Upper lobe of left lung (tissue), 6 donors: Measurements from ENCODE around the gene FBXO3. TPM values are rescaled to one million over a fixed set of nuclear protein-coding genes. Genes with fewer than 3 reads are reported as not detected.
A peak's percentile ranks its signal among the peaks of the same experiment; 100 is the strongest.

Experiments
- ATAC-seq, 2 donors: fragments of 200-7000 bp; cut with Tn5 transposase; one replicate each; pipeline ENCODE4 v1.9.1; 2022; ENCODE audit warnings: mild to moderate bottlenecking in 2 of 2, moderate library complexity in 2 of 2; ENCODE audit not compliant: low FRiP score in 2 of 2
- DNase-seq, 2 donors: peaks; one replicate each; pipeline ENCODE4 v3.0.0-alpha.2; 2019 to 2020
- H3K27ac ChIP-seq, 4 donors: fragments of 200-600 bp; sonication (generic); one replicate each; pipeline ENCODE4 v1.5.1; 2016 to 2019
- H3K27me3 ChIP-seq, 4 donors: fragments of 200-600 bp; sonication (generic); one replicate each; pipeline ENCODE4 v1.5.1; 2017 to 2019
- H3K36me3 ChIP-seq, 4 donors: fragments of 200-600 bp; sonication (generic); one replicate each; pipeline ENCODE4 v1.5.1; 2016 to 2019
- H3K4me1 ChIP-seq, 4 donors: fragments of 200-600 bp; sonication (generic); one replicate each; pipeline ENCODE4 v1.5.1; 2018 to 2019
- H3K4me3 ChIP-seq, 4 donors: fragments of 200-600 bp; sonication (generic); one replicate each; pipeline ENCODE4 v1.5.1; 2017 to 2019; ENCODE audit warnings: mild to moderate bottlenecking in 2 of 4, moderate library complexity in 1 of 4
- H3K9me3 ChIP-seq, 4 donors: fragments of 200-600 bp; sonication (generic); one replicate each; pipeline ENCODE4 v1.5.1; 2018 to 2019
- CTCF ChIP-seq, 6 experiments: fragments of 450-650 bp in 4 of 6; fragments of 200-600 bp in 2 of 6; sonication (generic) in 2 of 6; IDR thresholded peaks; one replicate each; pipeline ENCODE4 v1.5.1; 2016 to 2019; ENCODE audit warnings: antibody characterized with exemption in 6 of 6
- EP300 ChIP-seq, 4 donors: sonication (generic); formaldehyde crosslinking; IDR thresholded peaks; one replicate each; pipeline ENCODE4 v1.5.1; 2017; ENCODE audit warnings: antibody characterized with exemption in 4 of 4, control low read depth in 2 of 4
- POLR2A ChIP-seq, 4 donors: fragments of 450-650 bp; IDR thresholded peaks; one replicate each; pipeline ENCODE4 v1.5.1; 2016 to 2017; ENCODE audit warnings: antibody characterized with exemption in 4 of 4, mild to moderate bottlenecking in 2 of 4
- POLR2AphosphoS5 ChIP-seq, 2 donors: sonication (generic); formaldehyde crosslinking; IDR thresholded peaks; one replicate each; pipeline ENCODE4 v1.5.1; 2017; ENCODE audit warnings: antibody characterized with exemption in 2 of 2
- WGBS, 2 donors: methylation state at CpG; one replicate each; pipeline ENCODE4 v1.1.5; 2017 to 2018; 5-methylcytosine and 5-hydroxymethylcytosine counted together
- total RNA-seq, 6 donors: library from RNA; depleted of rRNA in 4 of 6; stranded (reverse); fragments of >200 nt in 4 of 6; gene quantifications; one replicate each; pipeline versions ENCODE4 v1.1.0 to v1.2.1, GENCODE V29; 2016 to 2021
- donor health status: DM: no; HTN: no; CAD: no; lungs with moderate emphysema.
- donor health status: DM: no; HTN: yes; CAD: no; lungs with severe emphysema.

The FBXO3 gene
- total RNA-seq, 6 donors from 2014 or later = 9.9 to 50.8 (median 26.9) TPM

- Histone ChIP-seq H3K36me3 (peaks cover 20 to 76% (median 58%) of the 10 kb centered on the region in 4 donors), H3K4me1 (peaks cover 60 to 72% (median 62%) of the 10 kb centered on the region in 4 donors), H3K27ac (peak overlapping the region in 3 of 4 donors; percentile 78 to 90 (median 89)), H3K4me3 (no peak overlapping the region), H3K9me3 (no peaks in the 10 kb centered on the region), H3K27me3 (no peaks in the 10 kb centered on the region)
- ATAC-seq (no peak), DNase-seq (peak in 1 of 2 donors; percentile 30)
- 77 to 79% methylated on average over 5 of the region's 5 CpGs for WGBS, 2 donors
- TF ChIP-seq POLR2AphosphoS5 (IDR thresholded peaks at IDR 0.05) (no peak), POLR2A (IDR thresholded peaks at IDR 0.05) (no peak), CTCF (IDR thresholded peaks at IDR 0.05) (no peak), EP300 (IDR thresholded peaks at IDR 0.05) (no peak)
Observed at GRCh38 chr11:33719587-33719986, 54.7 kb downstream of the FBXO3 start.

- DNase-seq = no peak
- H3K9me3 ChIP-seq = no peaks in the 10 kb centered on the region
- H3K4me3 ChIP-seq = no peak overlapping the region
- 88 to 92% methylated on average over 2 of the region's 2 CpGs for WGBS, 2 donors
- no peak for TF ChIP-seq CTCF (IDR thresholded peaks at IDR 0.05)
- no peak for TF ChIP-seq EP300 (IDR thresholded peaks at IDR 0.05)
- no peak for TF ChIP-seq POLR2A (IDR thresholded peaks at IDR 0.05)
- no peak for ATAC-seq
- H3K27ac ChIP-seq = no peak overlapping the region
- no peaks in the 10 kb centered on the region for H3K27me3 ChIP-seq
- peaks cover 49 to 71% (median 55%) of the 10 kb centered on the region in 4 donors for H3K4me1 ChIP-seq
- H3K36me3 ChIP-seq = peaks cover 20 to 86% (median 62%) of the 10 kb centered on the region in 4 donors
Observed at GRCh38 chr11:33718440-33718839, 55.9 kb downstream of the FBXO3 start.

GRCh38 chr11:33716243-33716642 lies 58.1 kb downstream of the FBXO3 start:
- no peaks in the 10 kb centered on the region for H3K9me3 ChIP-seq
- ATAC-seq = no peak
- no peaks in the 10 kb centered on the region for H3K27me3 ChIP-seq
- peaks cover 14 to 95% (median 60%) of the 10 kb centered on the region in 4 donors for H3K36me3 ChIP-seq
- 57 to 76% methylated on average over 2 of the region's 2 CpGs for WGBS, 2 donors
- DNase-seq = no peak
- H3K4me3 ChIP-seq = no peak overlapping the region
- TF ChIP-seq POLR2A (IDR thresholded peaks at IDR 0.05) (no peak), POLR2AphosphoS5 (IDR thresholded peaks at IDR 0.05) (no peak), CTCF (IDR thresholded peaks at IDR 0.05) (no peak), EP300 (IDR thresholded peaks at IDR 0.05) (no peak)
- H3K27ac ChIP-seq = peak overlapping the region in 3 of 4 donors; percentile 40 to 67 (median 65)
- peaks cover 27 to 61% (median 42%) of the 10 kb centered on the region in 4 donors for H3K4me1 ChIP-seq

GRCh38 chr11:33713856-33714398 lies 60.4 kb downstream of the FBXO3 start:
- peak; percentile 52 to 89 for ATAC-seq
- no peak overlapping the region for H3K4me3 ChIP-seq
- H3K9me3 ChIP-seq = no peaks in the 10 kb centered on the region
- DNase-seq = peak in 1 of 2 donors; percentile 47
- H3K36me3 ChIP-seq = peaks cover 17 to 95% (median 57%) of the 10 kb centered on the region in 4 donors
- H3K27ac ChIP-seq = peak overlapping the region; percentile 17 to 67 (median 53)
- H3K4me1 ChIP-seq = peaks cover 12 to 59% (median 40%) of the 10 kb centered on the region in 4 donors
- no peak for TF ChIP-seq CTCF (IDR thresholded peaks at IDR 0.05)
- peak in 2 of 4 donors; percentile 37 to 45 for TF ChIP-seq EP300 (IDR thresholded peaks at IDR 0.05)
- peak; percentile 25 to 53 for TF ChIP-seq POLR2AphosphoS5 (IDR thresholded peaks at IDR 0.05)
- TF ChIP-seq POLR2A (IDR thresholded peaks at IDR 0.05) = no peak
- WGBS, 2 donors = 66 to 67% methylated on average over 4 of the region's 4 CpGs
- H3K27me3 ChIP-seq = no peaks in the 10 kb centered on the region
